Effector CD8-positive, alpha-beta T cell (primary cell): ENCODE data around the gene SPOCK2.

Experiments
- DNase-seq: peaks from one replicate; lab custom pipeline; 2025; lab: John Stamatoyannopoulos, UW

The SPOCK2 gene

DNA sequence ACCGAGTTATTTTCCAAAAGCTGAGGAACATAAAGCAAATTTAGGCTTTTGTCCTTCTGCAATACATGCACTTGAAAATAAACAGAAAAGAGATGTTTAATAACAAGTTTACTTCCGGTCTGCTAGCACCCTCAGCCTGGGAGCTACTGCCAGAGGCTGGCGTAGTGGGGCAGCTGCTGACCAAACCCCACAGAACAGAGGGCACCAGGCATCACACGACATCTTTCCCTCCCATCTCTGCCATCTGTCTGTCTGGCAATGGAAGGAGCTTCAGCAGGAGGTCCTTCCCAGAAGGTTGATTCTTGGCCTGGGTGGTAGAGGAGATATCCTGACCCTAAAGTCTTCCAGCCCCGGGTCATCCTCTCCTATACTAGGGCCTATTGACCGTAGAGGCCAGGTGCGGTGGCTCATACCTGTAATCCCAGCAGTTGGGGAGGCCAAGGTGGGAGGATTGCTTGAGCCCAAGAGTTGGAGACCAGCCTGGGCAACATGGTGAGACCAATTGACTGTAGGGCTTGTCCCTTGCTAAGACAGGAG, 76.3 kb downstream of the SPOCK2 start:
- no peak for DNase-seq

- DNase-seq: no peak
Observed at GRCh38 chr10:72011468-72011867, 76.9 kb downstream of the SPOCK2 start.

DNA sequence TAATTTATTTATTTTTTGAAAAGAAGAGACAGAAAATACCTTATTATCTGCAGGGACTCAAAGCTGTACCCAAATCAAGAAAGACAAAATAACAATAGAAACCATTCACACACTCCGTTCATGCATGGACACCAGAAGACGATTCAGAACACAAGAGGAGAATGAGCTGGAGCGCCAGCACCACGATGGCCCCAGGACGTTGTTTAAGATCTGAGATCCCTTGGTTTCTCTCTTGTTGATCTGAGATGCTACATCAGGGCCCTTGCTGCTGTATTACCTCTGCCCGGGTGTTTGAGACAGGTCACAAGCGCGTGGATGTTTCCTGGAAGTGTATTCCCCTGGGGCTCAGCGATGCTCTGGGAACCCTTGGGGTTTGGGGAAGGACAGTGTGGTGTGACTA, 77.3 kb downstream of the SPOCK2 start:
- DNase-seq: no peak

GRCh38 chr10:72010234-72010973, 77.9 kb downstream of the SPOCK2 start:
- DNase-seq: no peak

DNA sequence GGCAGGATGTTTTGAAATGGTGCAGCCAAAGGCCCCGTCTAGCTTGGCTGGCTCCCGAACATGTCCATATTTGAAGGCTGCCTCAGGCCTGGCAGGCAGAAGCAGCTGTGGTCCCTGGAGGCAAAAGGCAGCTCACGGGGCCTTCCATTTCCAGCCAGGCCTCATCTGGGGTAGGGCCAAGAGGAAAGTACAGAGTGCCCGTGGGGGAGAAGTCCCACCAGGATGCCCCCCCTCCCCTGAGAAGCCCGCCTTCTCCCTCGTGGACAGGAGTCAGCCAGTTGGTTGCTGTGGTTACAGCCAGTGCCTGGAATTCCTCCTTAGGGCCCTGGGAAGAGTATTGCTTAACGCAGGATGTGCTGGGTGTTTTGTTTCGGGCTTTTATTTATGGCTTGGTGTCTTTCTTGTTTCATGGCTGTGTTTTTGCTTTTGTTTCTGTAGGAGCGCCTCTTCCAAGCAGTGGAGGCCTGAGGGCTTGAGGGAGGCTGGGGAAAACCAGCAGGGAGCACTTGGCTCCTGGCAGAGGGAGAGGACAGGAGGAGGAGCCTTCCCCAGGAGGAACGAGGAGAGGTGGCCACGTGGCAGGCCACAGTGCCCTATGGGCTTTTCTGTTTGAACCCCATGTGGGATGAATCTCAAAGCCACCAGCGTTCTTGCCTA, 78.8 kb downstream of the SPOCK2 start:
- no peak for DNase-seq

GRCh38 chr10:72009051-72009424, 79.3 kb downstream of the SPOCK2 start:
- no peak for DNase-seq
